ENCODE measurements around the gene PRSS48.
"Not testable (repeated sequence)": the region's sequence is repeated elsewhere in the genome, so short reads cannot be mapped to it uniquely, and the experiment has no call there.

PRSS48 gene

GRCh38 chr4:151318307-151319006 lies 41.5 kb downstream of the PRSS48 start:
- no peak for DNase-seq (ENCODE audit: low read depth)

GRCh38 chr4:151319490-151319889 lies 42.5 kb downstream of the PRSS48 start:
- DNase-seq (ENCODE audit: low read depth): no peak

GRCh38 chr4:151321586-151321985 lies 44.6 kb downstream of the PRSS48 start:
- DNase-seq (ENCODE audit: low read depth): no peak

- not testable (repeated sequence) for DNase-seq (ENCODE audit: low read depth)
Observed at GRCh38 chr4:151322161-151322560, 45.2 kb downstream of the PRSS48 start.

- DNase-seq (ENCODE audit: low read depth): no peak
Observed at GRCh38 chr4:151322570-151322969, 45.6 kb downstream of the PRSS48 start.

- no peak for DNase-seq (ENCODE audit: low read depth)
Observed at GRCh38 chr4:151323667-151324066, 46.7 kb downstream of the PRSS48 start.

- DNase-seq (ENCODE audit: low read depth): no peak
Observed at GRCh38 chr4:151324124-151324751, 47.3 kb downstream of the PRSS48 start.

GRCh38 chr4:151324752-151325110 lies 47.8 kb downstream of the PRSS48 start:
- DNase-seq (ENCODE audit: low read depth): peak; percentile 43

- no peak for DNase-seq (ENCODE audit: low read depth)
Observed at GRCh38 chr4:151325111-151325948, 48.4 kb downstream of the PRSS48 start, which contains the start of gene SH3D19. TSS of gene SH3D19 (minus strand) at chr4:151325605. CDS start at chr4:151325352, 253 bp downstream.

GRCh38 chr4:151325949-151326246 lies 48.9 kb downstream of the PRSS48 start:
- DNase-seq (ENCODE audit: low read depth): no peak

- DNase-seq (ENCODE audit: low read depth): no peak
Observed at GRCh38 chr4:151329217-151330007, 52.5 kb downstream of the PRSS48 start.

- DNase-seq (ENCODE audit: low read depth): no peak
Observed at GRCh38 chr4:151331276-151332042, 54.5 kb downstream of the PRSS48 start.

GRCh38 chr4:151339467-151339866 lies 62.5 kb downstream of the PRSS48 start:
- no peak for DNase-seq (ENCODE audit: low read depth)

GRCh38 chr4:151340751-151341385 lies 63.9 kb downstream of the PRSS48 start:
- DNase-seq (ENCODE audit: low read depth): no peak
